MCF 10A (cell line): Measurements from ENCODE around the gene CEBPA. TPM values are rescaled to one million over a fixed set of nuclear protein-coding genes. Genes with fewer than 3 reads are reported as not detected.

Experiments used
- BruUV-seq: library from RNA; stranded (reverse); fragments of 400-500 nt; replicated peaks from 2 replicates; lab custom pipeline; 2021; lab: Mats Ljungman, UMichigan
- CTCF ChIA-PET: fragments of 300-600 bp; sonication (Branson Sonifier 250); formaldehyde crosslinking; extraction: SDS; loops from one replicate; lab custom pipeline; 2021; ENCODE audit warnings: antibody characterized with exemption, inconsistent platforms; lab: Yijun Ruan, JAX
- POLR2A ChIA-PET: fragments of 300-600, 350-650 bp; sonication (Branson Sonifier 250); formaldehyde crosslinking; extraction: SDS; loops from one replicate; lab custom pipeline; 2020; ENCODE audit warnings: antibody characterized with exemption, inconsistent platforms; lab: Yijun Ruan, JAX
- DNase-seq: peaks from one replicate; pipeline ENCODE4 v3.0.0-alpha.2; 2018; ENCODE audit not compliant: unreplicated experiment
- H3K27ac Mint-ChIP-seq: one replicate; pipeline ENCODE4 v1.8.0; 2022; ENCODE audit warnings: mild to moderate bottlenecking, low read depth, mixed read lengths; ENCODE audit not compliant: unreplicated experiment
- H3K27me3 Mint-ChIP-seq: one replicate; pipeline ENCODE4 v1.8.0; 2022; ENCODE audit warnings: mixed read lengths; ENCODE audit not compliant: insufficient read depth, unreplicated experiment
- H3K36me3 Mint-ChIP-seq: one replicate; pipeline ENCODE4 v1.8.0; 2022; ENCODE audit warnings: mild to moderate bottlenecking, moderate library complexity, mixed read lengths; ENCODE audit not compliant: insufficient read depth, unreplicated experiment
- H3K4me1 Mint-ChIP-seq: one replicate; pipeline ENCODE4 v1.8.0; 2022; ENCODE audit warnings: mixed read lengths; ENCODE audit not compliant: insufficient read depth, unreplicated experiment
- H3K4me3 Mint-ChIP-seq: one replicate; pipeline ENCODE4 v1.8.0; 2022; ENCODE audit warnings: mild to moderate bottlenecking, moderate library complexity, mixed read lengths; ENCODE audit not compliant: unreplicated experiment
- H3K9me3 Mint-ChIP-seq: one replicate; pipeline ENCODE4 v1.8.0; 2022; ENCODE audit warnings: mixed read lengths; ENCODE audit not compliant: unreplicated experiment
- intact Hi-C: fragments of 100-400 bp; cut with micrococcal nuclease; formaldehyde crosslinking; loops from 2 replicates; pipeline ENCODE4 v1.14.1; 2022
- total RNA-seq: library from RNA; stranded (reverse); gene quantifications from 2 replicates; pipeline ENCODE4 v1.2.3, GENCODE V29; 2022
- TF ChIP-seq, protein P1 (sequence below): fragments of 200-600 bp; IDR thresholded peaks from one replicate; pipeline ENCODE4 v1.8.0; 2022; ENCODE audit warnings: antibody characterized with exemption, mild to moderate bottlenecking; ENCODE audit not compliant: unreplicated experiment

CEBPA gene
- total RNA-seq, 1 experiment from 2014 or later = 4.7 TPM

DNA sequence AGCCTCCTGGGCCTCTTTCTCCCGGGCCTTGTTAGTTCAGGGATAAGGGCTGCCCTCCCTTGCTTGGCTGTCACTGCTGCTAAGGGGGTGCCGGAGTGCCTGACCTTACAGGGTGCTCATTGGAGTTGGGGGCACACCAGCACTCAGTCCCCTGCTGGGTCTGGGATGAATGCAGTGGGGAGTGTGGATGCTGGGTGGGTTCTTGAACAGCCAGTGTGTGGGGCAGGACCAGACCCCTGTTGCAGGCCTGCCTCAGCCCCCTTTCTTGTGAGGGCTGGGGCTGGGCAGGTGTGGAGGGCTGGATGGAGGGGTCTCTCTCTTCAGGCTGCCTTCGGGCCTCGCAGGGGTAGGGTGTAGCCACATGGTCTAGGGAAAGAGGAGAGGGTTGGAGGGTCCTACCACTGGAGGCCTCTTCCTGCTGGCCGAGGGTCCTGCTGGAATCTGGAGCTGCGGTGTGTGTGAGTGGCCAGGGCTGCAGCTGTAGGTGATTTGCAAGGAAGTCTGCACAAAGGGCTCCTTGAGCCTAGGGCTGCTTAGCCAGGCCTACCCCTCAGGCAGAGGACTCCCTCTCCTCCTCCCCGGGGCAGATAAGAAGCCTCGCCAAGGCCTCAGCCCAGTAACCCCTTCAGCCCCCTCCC, 3.2 kb downstream of the CEBPA start:
- H3K36me3 Mint-ChIP-seq = no peaks in the 10 kb centered on the region
- H3K27me3 Mint-ChIP-seq = no peaks in the 10 kb centered on the region
- no peaks in the 10 kb centered on the region for H3K4me1 Mint-ChIP-seq
- POLR2A ChIA-PET = interaction anchor here (0.6 to 8.3 kb wide), 7 partner anchors 26 to 122 kb away, joined by 3 to 110 read pairs (median 4); partner anchors contain the start of gene CEBPG
- no peak overlapping the region for H3K4me3 Mint-ChIP-seq
- TF ChIP-seq, protein P1, sequence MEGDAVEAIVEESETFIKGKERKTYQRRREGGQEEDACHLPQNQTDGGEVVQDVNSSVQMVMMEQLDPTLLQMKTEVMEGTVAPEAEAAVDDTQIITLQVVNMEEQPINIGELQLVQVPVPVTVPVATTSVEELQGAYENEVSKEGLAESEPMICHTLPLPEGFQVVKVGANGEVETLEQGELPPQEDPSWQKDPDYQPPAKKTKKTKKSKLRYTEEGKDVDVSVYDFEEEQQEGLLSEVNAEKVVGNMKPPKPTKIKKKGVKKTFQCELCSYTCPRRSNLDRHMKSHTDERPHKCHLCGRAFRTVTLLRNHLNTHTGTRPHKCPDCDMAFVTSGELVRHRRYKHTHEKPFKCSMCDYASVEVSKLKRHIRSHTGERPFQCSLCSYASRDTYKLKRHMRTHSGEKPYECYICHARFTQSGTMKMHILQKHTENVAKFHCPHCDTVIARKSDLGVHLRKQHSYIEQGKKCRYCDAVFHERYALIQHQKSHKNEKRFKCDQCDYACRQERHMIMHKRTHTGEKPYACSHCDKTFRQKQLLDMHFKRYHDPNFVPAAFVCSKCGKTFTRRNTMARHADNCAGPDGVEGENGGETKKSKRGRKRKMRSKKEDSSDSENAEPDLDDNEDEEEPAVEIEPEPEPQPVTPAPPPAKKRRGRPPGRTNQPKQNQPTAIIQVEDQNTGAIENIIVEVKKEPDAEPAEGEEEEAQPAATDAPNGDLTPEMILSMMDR = no peak
- H3K27ac Mint-ChIP-seq = peak overlapping the region; percentile 27
- no peaks in the 10 kb centered on the region for H3K9me3 Mint-ChIP-seq
- BruUV-seq = no TSS peak
- no peak for DNase-seq
- intact Hi-C loops = no loop called here
- CTCF ChIA-PET = interaction anchor here (0.8 to 1.9 kb wide), 8 partner anchors 53 to 122 kb away, joined by 3 to 8 read pairs (median 4); no protein-coding TSS in a partner anchor

DNA sequence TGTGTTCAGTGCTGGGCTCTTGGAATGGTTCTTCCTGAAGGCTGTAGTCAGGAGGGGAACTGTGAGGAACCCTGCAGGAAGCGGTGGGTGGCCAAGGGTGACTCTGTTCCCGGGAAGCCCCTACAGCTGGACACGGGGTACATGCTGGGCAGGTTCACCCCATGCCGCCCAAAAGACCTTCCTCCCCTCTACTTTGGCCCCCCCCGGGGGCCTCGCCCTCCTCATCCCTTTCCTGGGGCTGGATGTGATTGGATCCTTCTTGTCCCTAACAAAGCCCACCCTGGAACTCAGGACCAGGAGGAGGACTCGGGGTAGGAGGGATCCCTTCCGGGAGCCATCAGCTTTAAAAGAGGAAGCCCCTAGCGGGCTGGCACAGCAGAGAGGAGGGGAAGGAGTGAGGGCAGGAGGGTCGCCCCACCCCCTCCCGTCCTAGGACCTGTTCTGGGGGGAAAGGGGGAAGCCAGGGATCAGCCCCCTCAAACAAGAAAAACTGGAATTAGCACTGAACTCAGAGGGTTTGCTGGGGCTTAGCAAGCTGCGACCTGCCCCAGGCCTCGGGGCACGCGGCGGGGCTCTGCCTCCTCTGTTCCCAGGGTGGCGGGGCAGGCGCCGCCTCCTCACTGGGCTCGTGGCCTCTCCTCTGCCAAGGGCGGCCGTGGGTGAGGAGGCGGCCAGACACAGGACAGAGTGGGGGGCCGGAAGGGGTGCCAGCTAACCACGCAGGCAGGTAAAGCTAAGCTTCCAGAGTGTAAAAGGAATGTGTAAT, 4.0 kb downstream of the CEBPA start:
- no peaks in the 10 kb centered on the region for H3K27me3 Mint-ChIP-seq
- peak; percentile 78 for DNase-seq
- H3K4me3 Mint-ChIP-seq = peak overlapping the region; percentile 10
- H3K4me1 Mint-ChIP-seq = peaks cover 5% of the 10 kb centered on the region
- H3K27ac Mint-ChIP-seq = peak overlapping the region; percentile 27
- intact Hi-C loops = no loop called here
- no peaks in the 10 kb centered on the region for H3K36me3 Mint-ChIP-seq
- ChIA-PET CTCF (interaction anchor here (0.7 to 2.8 kb wide), 6 partner anchors 52 to 105 kb away, joined by 3 to 10 read pairs (median 4); no protein-coding TSS in a partner anchor), POLR2A (interaction anchor here (0.6 to 8.3 kb wide), 7 partner anchors 11 to 79 kb away, joined by 3 to 110 read pairs (median 4); partner anchors contain the start of gene CEBPG)
- TF ChIP-seq, protein P1 = no peak
- BruUV-seq = no TSS peak
- no peaks in the 10 kb centered on the region for H3K9me3 Mint-ChIP-seq

- H3K4me3 Mint-ChIP-seq = no peak overlapping the region
- TF ChIP-seq, protein P1 = no peak
- no TSS peak for BruUV-seq
- peaks cover 8% of the 10 kb centered on the region for H3K4me1 Mint-ChIP-seq
- intact Hi-C loops = no loop called here
- no peaks in the 10 kb centered on the region for H3K27me3 Mint-ChIP-seq
- H3K9me3 Mint-ChIP-seq = no peaks in the 10 kb centered on the region
- no peak overlapping the region for H3K27ac Mint-ChIP-seq
- DNase-seq = no peak
- CTCF ChIA-PET = interaction anchor here (0.7 to 2.8 kb wide), 6 partner anchors 54 to 480 kb away, joined by 3 to 10 read pairs (median 4); no protein-coding TSS in a partner anchor
- H3K36me3 Mint-ChIP-seq = no peaks in the 10 kb centered on the region
- POLR2A ChIA-PET = interaction anchor here (0.8 to 8.3 kb wide), 5 partner anchors 10 to 79 kb away, joined by 3 to 110 read pairs (median 4); partner anchors contain the start of gene CEBPG
Observed at GRCh38 chr19:33297401-33298145, 4.8 kb downstream of the CEBPA start.
